ENCODE data around the gene FCHSD2. TPM values are rescaled to one million over a fixed set of nuclear protein-coding genes. Genes with fewer than 3 reads are reported as not detected.

Gene FCHSD2
- total RNA-seq, 1 donor from 2014 or later, result 16.3 TPM

- Histone ChIP-seq H3K4me3 (no peak overlapping the region), H3K27me3 (no peaks in the 10 kb centered on the region), H3K9me3 (no peaks in the 10 kb centered on the region), H3K27ac (no peak overlapping the region), H3K4me1 (peaks cover 0 to 7% of the 10 kb centered on the region in 2 donors), H3K36me3 (peaks cover 0 to 13% of the 10 kb centered on the region in 2 donors)
- DNase-seq (ENCODE audit: low spot score in 2 of 2), result no peak
- TF ChIP-seq, protein P1, sequence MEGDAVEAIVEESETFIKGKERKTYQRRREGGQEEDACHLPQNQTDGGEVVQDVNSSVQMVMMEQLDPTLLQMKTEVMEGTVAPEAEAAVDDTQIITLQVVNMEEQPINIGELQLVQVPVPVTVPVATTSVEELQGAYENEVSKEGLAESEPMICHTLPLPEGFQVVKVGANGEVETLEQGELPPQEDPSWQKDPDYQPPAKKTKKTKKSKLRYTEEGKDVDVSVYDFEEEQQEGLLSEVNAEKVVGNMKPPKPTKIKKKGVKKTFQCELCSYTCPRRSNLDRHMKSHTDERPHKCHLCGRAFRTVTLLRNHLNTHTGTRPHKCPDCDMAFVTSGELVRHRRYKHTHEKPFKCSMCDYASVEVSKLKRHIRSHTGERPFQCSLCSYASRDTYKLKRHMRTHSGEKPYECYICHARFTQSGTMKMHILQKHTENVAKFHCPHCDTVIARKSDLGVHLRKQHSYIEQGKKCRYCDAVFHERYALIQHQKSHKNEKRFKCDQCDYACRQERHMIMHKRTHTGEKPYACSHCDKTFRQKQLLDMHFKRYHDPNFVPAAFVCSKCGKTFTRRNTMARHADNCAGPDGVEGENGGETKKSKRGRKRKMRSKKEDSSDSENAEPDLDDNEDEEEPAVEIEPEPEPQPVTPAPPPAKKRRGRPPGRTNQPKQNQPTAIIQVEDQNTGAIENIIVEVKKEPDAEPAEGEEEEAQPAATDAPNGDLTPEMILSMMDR (IDR thresholded peaks at IDR 0.05), result no peak
- intact Hi-C loops (cut with DNase I), result no loop called here
Observed at GRCh38 chr11:72968390-72968789, 173.7 kb downstream of the FCHSD2 start.

DNA sequence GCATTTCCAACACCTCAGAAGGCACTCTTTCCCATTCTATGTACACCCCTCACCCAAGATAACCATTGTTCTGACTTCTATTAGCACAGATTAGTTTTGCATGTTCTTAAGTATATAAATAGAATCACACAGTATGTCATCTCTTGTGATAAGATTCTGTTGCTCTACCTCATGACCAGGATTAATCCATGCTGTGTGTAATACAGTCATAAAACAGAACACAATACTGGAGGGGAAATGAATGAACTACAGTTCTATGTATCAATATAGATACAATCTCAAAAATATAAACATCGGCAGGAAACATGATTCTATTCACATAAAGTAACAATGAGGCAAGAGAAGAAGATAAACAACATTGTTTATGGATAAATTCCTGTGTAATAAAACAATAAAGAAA lies 176.4 kb downstream of the FCHSD2 start:
- no peak overlapping the region for H3K4me3 ChIP-seq
- DNase-seq (ENCODE audit: low spot score in 2 of 2), result no peak
- H3K27me3 ChIP-seq, result no peaks in the 10 kb centered on the region
- peaks cover 0 to 5% of the 10 kb centered on the region in 2 donors for H3K4me1 ChIP-seq
- TF ChIP-seq, protein P1 (IDR thresholded peaks at IDR 0.05), result no peak
- intact Hi-C loops (cut with DNase I), result no loop called here
- no peaks in the 10 kb centered on the region for H3K9me3 ChIP-seq
- no peak overlapping the region for H3K27ac ChIP-seq
- H3K36me3 ChIP-seq, result peaks cover 0 to 15% of the 10 kb centered on the region in 2 donors

DNA sequence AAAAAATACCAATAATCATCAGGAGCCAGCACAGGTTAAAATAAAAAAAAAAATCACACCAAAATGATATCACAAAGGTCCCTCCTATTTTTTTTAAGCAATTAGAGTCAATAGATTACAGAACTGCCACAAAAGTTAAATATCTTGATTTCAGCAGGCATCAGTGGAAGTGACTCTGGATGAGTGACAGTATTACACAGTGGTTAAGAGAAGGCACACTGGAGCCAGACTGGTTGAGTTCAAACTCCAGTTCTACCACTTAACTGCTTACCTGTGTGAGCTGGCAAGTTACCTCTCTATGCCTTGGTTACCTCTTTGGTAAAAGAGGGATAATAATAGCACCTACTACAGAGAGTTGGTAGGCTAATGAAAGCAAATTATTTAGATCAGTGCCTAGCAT lies 179.4 kb downstream of the FCHSD2 start:
- TF ChIP-seq, protein P1 (IDR thresholded peaks at IDR 0.05), result no peak
- no peaks in the 10 kb centered on the region for H3K4me1 ChIP-seq
- no peaks in the 10 kb centered on the region for H3K27me3 ChIP-seq
- no peak overlapping the region for H3K4me3 ChIP-seq
- intact Hi-C loops (cut with DNase I), result no loop called here
- H3K36me3 ChIP-seq, result peaks cover 0 to 18% of the 10 kb centered on the region in 2 donors
- no peaks in the 10 kb centered on the region for H3K9me3 ChIP-seq
- DNase-seq (ENCODE audit: low spot score in 2 of 2), result no peak
- H3K27ac ChIP-seq, result no peak overlapping the region

DNA sequence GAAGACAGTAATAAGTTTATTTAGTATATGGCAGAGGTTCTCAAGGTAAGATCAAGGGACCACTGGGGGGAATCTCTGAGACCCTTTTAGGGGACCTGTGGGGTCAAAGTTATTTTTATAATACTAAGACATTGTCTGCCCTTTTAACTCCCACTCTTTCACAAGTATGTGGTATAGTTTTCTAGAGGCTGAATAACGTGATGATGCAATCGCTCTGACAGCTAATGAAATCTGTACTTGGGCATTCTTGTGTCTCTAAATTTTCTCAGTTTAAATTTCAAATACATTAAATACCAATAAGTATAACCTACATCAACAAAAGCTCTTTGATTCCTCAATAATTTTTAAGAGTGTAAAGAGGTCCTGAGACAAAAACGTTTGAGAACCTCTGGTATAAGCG lies 180.0 kb downstream of the FCHSD2 start:
- no peak for DNase-seq (ENCODE audit: low spot score in 2 of 2)
- intact Hi-C loops (cut with DNase I), result no loop called here
- H3K36me3 ChIP-seq, result peaks cover 0 to 18% of the 10 kb centered on the region in 2 donors
- no peaks in the 10 kb centered on the region for H3K9me3 ChIP-seq
- no peaks in the 10 kb centered on the region for H3K4me1 ChIP-seq
- no peaks in the 10 kb centered on the region for H3K27me3 ChIP-seq
- no peak overlapping the region for H3K27ac ChIP-seq
- TF ChIP-seq, protein P1 (IDR thresholded peaks at IDR 0.05), result no peak
- H3K4me3 ChIP-seq, result no peak overlapping the region

DNA sequence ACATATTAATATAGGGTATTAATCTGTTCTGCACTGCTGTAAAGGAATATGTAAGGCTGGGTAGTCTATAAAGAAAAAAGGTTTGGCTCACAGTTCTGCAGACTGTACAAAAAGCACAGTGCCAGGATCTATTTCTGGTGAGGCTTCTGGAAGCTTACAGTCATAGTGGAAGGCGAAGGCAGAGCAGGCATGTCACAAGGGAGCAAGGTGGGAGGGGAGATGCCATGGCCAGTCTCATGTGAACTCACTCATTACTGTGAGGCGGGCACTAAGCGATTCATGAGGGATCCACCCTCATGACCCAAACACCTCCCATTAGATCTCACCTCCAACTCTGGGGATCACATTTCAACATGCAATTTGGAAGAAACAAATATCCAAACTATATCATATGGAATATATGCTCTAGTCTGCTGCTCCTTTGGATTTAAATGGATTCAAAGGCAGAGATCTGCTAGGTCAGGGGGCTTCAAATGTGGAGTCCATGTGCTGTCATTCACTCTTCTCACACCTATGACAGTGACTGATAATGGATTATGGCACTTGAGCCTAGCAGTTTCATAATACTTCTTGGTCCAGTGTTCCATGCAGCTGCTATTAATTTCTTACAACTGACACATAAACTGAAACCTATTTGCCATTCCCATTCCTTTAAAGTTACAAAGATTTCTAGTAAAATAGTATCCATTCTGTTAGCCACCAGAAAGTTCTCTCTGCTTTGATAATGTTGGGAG lies 182.0 kb downstream of the FCHSD2 start:
- TF ChIP-seq, protein P1 (IDR thresholded peaks at IDR 0.05), result no peak
- no peaks in the 10 kb centered on the region for H3K27me3 ChIP-seq
- intact Hi-C loops (cut with DNase I), result no loop called here

More for the DNA sequence above, 182.0 kb downstream of the FCHSD2 start:
- H3K4me1 ChIP-seq, result no peaks in the 10 kb centered on the region
- H3K9me3 ChIP-seq, result no peaks in the 10 kb centered on the region
- H3K4me3 ChIP-seq, result no peak overlapping the region
- H3K36me3 ChIP-seq, result peaks cover 0 to 10% of the 10 kb centered on the region in 2 donors
- no peak overlapping the region for H3K27ac ChIP-seq
- no peak for DNase-seq (ENCODE audit: low spot score in 2 of 2)
